Measurements from ENCODE around the gene TP53RK. TPM values are rescaled to one million over a fixed set of nuclear protein-coding genes. Genes with fewer than 3 reads are reported as not detected.

The TP53RK gene
- total and polyA plus RNA-seq, 2 experiments from 2014 or later = 24.2 to 26.0 TPM

DNA sequence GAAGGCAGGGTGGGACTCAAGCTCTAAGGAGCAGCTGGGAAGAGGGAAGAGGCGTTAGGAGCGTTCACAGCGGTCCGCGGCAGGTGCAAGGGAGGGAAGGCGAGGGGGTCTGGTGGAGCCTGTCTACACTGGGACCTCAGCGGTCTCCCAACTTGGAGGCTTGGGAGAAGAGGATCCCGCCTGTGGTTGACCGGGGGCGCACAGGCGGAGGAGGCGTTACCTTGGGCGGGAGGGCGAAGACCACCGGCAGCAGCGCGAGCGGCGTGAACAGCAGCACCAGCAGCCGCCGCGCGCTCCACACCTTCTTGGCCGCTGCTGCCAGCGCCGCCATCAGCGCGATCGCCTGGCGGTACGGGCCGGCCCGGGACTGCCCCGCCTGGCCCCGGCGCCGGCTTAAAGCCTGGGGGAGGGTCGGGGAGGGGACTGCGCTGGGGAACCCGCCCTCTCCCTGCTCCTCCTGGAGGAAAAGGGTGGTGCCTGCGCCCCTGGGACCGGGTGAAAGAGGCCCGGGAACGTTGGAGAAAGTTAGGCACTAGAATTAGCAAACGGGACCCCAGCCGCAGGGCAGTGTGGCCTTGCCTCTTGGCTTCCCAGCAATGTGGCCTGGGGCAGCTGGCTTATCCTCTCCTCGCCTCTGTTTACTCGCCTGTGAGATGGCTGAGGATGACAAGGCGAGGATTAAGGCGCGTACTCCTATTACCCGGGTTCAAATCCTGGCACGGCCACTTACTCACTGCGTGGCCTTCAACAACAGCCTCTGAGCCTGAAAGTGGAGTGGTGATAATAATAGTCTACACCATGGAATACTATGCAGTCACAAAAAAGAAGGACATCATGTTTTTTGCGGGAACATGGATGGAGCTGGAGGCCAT lies 37.9 kb downstream of the TP53RK start, which contains the start of gene SLC13A3:
SLC13A3 (minus strand) TSS at position 369 of the 872 bp plus-strand sequence; CDS start at position 331, 38 bp downstream.
- TF ChIP-seq EZH2 (IDR thresholded peaks at IDR 0.05; ENCODE audit: low read depth, unreplicated experiment) = no peak
- TF ChIP-seq STAT1 (IDR thresholded peaks at IDR 0.05; ENCODE audit: unreplicated experiment) = no peak
- TF ChIP-seq CREB1 (CRISPR knock-in tag; IDR thresholded peaks at IDR 0.05; ENCODE audit: low read depth) = no peak
- no peak for TF ChIP-seq POLR2AphosphoS5 (IDR thresholded peaks at IDR 0.05; ENCODE audit: low read depth)
- no peak for TF ChIP-seq ZNF331 (CRISPR knock-in tag; IDR thresholded peaks at IDR 0.05; ENCODE audit: low read depth)
- Mint-ChIP-seq H3K27me3 (ENCODE audit: insufficient read depth, low read depth, poor library complexity) (peaks cover 13% of the 10 kb centered on the region), H3K4me3 (peak within 1 kb of the TSS; percentile 69), H3K36me3 (ENCODE audit: low read depth) (no peaks in the 10 kb centered on the region), H3K4me1 (peaks cover 10% of the 10 kb centered on the region), H3K27ac (no peak within 1 kb of the TSS), H3K9me3 (peaks cover 3% of the 10 kb centered on the region; the same call in 1 of the 3 replicates)
- Histone ChIP-seq H3K9me2 (ENCODE audit: insufficient read depth) (no peaks in the 10 kb centered on the region), H3K4me3 (peak within 1 kb of the TSS; percentile 54), H3K4me1 (ENCODE audit: insufficient read depth) (no peaks in the 10 kb centered on the region), H3K36me3 (ENCODE audit: insufficient read depth) (no peaks in the 10 kb centered on the region), H4K20me1 (replicated peaks; ENCODE audit: insufficient read depth) (no peaks in the 10 kb centered on the region; the same call in 1 of the 2 replicates), H3K79me2 (replicated peaks; ENCODE audit: insufficient read depth) (no peaks in the 10 kb centered on the region), H3K27ac (ENCODE audit: low read depth) (no peak within 1 kb of the TSS), H3K4me2 (peak within 1 kb of the TSS; percentile 76), H3F3A (replicated peaks; ENCODE audit: low read depth) (no peaks in the 10 kb centered on the region), H3K27me3 (ENCODE audit: insufficient read depth) (peaks cover 28% of the 10 kb centered on the region), H2AFZ (peak within 1 kb of the TSS; percentile 94)
- peak; percentile 82 for DNase-seq (ENCODE audit: low spot score)
- peak; percentile 97 for ATAC-seq

DNA sequence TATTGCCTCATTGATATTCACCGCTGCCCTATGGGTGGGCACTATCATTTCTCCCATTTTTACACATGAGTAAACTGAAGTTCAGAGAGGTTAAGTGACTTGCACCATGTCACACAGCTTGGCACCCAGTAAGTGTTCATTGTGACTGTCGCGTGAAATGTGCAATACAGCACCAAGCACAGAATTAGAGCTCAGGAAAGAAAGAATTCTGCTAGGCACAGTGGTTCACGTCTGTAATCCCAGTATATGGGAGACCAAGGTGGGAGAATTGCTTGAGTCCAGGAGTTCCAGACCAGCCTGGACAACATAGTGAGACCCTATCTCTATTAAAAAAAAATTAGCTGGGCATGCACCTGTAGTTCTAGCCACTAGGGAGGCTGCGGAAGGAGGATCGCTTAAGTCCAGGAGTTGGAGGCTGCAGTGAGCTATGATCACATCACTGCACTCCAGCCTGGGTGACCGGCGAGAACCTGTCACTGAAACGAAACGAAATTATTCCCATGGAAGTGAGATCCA lies 38.6 kb downstream of the TP53RK start:
- Histone ChIP-seq H3K79me2 (replicated peaks; ENCODE audit: insufficient read depth) (no peaks in the 10 kb centered on the region), H3K36me3 (ENCODE audit: insufficient read depth) (no peaks in the 10 kb centered on the region), H3K4me2 (peak overlapping the region; percentile 76), H3K27ac (ENCODE audit: low read depth) (no peak overlapping the region), H3F3A (replicated peaks; ENCODE audit: low read depth) (no peaks in the 10 kb centered on the region), H2AFZ (peak overlapping the region; percentile 94; the same call in 1 of the 2 replicates), H4K20me1 (replicated peaks; ENCODE audit: insufficient read depth) (no peaks in the 10 kb centered on the region; the same call in 1 of the 2 replicates), H3K27me3 (ENCODE audit: insufficient read depth) (peaks cover 28% of the 10 kb centered on the region), H3K4me1 (ENCODE audit: insufficient read depth) (no peaks in the 10 kb centered on the region), H3K9me2 (ENCODE audit: insufficient read depth) (no peaks in the 10 kb centered on the region), H3K4me3 (peak overlapping the region; percentile 54)
- no peak overlapping the region for H3K27ac Mint-ChIP-seq
- peak overlapping the region; percentile 69 for H3K4me3 Mint-ChIP-seq
- H3K27me3 Mint-ChIP-seq (ENCODE audit: insufficient read depth, low read depth, poor library complexity) = peaks cover 13% of the 10 kb centered on the region
- no peak for TF ChIP-seq NANOG (IDR thresholded peaks at IDR 0.05; ENCODE audit: borderline replicate concordance)
- TF ChIP-seq, protein P1, sequence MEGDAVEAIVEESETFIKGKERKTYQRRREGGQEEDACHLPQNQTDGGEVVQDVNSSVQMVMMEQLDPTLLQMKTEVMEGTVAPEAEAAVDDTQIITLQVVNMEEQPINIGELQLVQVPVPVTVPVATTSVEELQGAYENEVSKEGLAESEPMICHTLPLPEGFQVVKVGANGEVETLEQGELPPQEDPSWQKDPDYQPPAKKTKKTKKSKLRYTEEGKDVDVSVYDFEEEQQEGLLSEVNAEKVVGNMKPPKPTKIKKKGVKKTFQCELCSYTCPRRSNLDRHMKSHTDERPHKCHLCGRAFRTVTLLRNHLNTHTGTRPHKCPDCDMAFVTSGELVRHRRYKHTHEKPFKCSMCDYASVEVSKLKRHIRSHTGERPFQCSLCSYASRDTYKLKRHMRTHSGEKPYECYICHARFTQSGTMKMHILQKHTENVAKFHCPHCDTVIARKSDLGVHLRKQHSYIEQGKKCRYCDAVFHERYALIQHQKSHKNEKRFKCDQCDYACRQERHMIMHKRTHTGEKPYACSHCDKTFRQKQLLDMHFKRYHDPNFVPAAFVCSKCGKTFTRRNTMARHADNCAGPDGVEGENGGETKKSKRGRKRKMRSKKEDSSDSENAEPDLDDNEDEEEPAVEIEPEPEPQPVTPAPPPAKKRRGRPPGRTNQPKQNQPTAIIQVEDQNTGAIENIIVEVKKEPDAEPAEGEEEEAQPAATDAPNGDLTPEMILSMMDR (conservative IDR thresholded peaks at IDR 0.05; ENCODE audit: low read depth in 2 of 2) = 0 out of 4 replicates have a peak, but pooled peaks of 1 of the 2 experiments have one; percentile 6
- H3K4me1 Mint-ChIP-seq = peaks cover 10% of the 10 kb centered on the region
- no peaks in the 10 kb centered on the region for H3K36me3 Mint-ChIP-seq (ENCODE audit: low read depth)
- H3K9me3 Mint-ChIP-seq = peaks cover 3% of the 10 kb centered on the region; the same call in 1 of the 3 replicates
- ATAC-seq = no peak
- no peak for DNase-seq (ENCODE audit: low spot score)
